NCI-H2196 treated with DMSO at 0.1 percent for 48 hours (cell line): Measurements from ENCODE around the gene TRIP10.
"Not testable (repeated sequence)": the region's sequence is repeated elsewhere in the genome, so short reads cannot be mapped to it uniquely, and the experiment has no call there.

ENCODE experiments used
- DNase-seq: peaks from one replicate; lab custom pipeline; 2025; ENCODE audit not compliant: unreplicated experiment; lab: John Stamatoyannopoulos, UW

Gene TRIP10, protein sequence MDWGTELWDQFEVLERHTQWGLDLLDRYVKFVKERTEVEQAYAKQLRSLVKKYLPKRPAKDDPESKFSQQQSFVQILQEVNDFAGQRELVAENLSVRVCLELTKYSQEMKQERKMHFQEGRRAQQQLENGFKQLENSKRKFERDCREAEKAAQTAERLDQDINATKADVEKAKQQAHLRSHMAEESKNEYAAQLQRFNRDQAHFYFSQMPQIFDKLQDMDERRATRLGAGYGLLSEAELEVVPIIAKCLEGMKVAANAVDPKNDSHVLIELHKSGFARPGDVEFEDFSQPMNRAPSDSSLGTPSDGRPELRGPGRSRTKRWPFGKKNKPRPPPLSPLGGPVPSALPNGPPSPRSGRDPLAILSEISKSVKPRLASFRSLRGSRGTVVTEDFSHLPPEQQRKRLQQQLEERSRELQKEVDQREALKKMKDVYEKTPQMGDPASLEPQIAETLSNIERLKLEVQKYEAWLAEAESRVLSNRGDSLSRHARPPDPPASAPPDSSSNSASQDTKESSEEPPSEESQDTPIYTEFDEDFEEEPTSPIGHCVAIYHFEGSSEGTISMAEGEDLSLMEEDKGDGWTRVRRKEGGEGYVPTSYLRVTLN

DNA sequence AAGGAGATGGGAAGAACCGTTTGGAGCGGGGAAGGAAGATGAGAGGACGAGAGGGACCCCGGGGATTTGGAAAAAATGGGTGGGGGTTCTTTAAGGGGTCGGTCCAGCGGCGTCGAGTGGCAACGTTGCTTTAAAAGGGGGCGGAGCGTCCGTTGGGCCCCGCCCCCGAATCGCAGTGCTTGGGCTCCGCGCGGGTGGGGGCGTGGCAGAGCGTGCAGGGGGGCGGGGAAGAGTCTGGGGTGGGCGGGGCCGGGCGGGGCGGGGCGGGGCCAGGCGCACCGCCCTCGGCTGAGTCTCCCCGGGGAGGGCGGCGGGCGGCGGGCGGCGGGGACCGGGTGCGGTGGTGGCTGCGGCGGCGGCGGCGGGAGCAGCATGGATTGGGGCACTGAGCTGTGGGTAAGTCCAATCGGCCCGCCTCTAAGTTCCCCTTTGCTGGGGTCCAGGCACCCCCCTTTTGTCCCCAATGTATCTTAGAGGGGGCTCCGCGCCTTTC, at the start of gene TRIP10:
Gene TRIP10 (plus strand): TSS at position 291 of the 493 bp plus-strand sequence. CDS start 82 bp downstream, at position 373.
- peak; percentile 74 for DNase-seq

DNA sequence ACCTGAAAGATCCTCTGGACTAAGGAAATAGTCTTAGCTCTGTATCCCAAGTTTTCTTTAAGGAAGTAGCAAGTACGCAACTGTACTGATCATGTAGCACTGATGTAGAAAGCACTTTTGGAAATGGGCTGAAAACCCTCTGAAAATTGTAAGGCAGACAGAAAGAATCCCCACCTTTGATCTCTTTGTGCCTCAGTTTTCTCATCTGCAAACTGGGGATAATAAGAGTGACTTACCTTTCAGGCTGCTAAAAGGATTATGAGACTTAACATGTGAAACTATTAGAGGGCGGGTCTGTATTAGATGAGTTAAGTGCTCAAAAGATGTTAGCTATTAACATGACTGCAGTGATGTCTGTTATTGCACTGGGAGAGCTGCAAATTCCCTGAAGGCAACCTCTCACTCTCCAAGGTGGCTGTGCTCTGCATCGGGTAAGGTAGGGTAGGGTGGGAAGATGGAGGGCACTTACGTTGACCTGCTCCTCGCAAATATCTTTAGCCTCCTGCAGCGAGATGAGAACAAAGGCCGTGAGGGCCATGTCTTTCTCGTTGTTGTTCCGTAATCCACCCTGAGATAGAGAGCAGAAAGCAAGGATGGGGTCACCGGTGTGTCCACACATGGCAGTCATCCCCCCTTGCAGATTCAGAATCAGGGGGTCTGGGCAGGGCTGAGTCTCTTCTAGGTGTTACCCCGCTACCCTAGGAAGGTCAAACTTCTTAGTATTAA, 49.2 kb upstream of the TRIP10 start:
- DNase-seq = no peak

DNA sequence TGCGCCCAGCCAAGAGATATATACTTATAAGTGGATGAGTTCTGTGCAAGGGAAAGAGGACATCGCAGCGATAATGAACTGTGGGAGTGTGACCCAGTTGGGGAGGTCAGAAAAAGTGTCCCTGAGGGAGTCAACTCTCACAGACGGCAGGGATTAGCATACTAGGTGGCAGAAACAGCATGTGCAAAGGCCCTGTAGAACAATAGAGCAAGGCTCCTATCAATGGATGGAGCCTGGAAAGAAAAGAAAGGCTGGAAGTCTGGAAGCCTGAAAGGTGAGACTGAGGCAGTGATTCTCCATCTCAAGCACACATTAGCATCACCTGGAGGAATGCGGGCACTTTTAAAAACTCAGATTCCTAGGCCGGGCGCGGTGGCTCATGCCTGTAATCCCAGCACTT, 48.1 kb upstream of the TRIP10 start:
- no peak for DNase-seq

DNA sequence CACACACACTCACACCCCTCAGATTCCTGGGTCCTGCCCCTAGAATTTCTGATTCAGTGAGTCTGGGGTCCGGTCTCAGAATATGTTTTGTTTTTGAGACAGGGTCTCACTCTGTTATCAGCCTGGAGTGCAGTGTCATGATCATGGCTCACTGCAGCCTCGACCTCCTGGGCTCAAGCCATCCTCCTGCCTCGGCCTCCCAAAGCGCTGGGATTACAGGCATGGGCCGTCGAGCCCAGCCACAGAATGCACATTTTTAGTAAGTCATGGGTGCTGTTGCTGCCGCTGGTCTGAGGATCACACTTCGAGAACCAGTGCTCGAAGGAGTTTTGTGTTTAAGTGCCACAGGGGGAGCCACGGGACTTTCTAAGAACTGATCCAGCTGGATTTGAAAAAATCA, 47.5 kb upstream of the TRIP10 start:
- DNase-seq = no peak

DNA sequence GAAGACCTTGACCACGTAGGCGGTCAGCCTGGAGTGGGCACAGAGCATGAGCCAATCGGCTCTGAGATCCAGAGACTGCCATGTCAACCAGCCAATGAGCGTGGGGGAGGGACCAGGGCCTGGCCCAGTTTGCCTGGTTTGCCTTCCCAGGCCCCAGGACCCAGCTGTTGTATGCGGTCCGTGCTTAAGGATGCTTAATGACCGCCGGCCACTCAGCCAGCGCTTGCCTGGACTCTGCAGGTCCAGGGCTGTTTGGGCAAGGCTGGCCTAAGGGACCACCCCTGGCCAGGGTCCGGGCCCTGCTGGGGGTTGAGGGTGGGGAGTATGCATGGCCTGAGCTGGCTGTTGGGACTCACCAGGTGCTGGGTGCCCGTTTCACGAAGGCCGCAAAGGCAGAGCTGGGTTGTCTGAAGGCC, 46.4 kb upstream of the TRIP10 start:
- DNase-seq = no peak

DNA sequence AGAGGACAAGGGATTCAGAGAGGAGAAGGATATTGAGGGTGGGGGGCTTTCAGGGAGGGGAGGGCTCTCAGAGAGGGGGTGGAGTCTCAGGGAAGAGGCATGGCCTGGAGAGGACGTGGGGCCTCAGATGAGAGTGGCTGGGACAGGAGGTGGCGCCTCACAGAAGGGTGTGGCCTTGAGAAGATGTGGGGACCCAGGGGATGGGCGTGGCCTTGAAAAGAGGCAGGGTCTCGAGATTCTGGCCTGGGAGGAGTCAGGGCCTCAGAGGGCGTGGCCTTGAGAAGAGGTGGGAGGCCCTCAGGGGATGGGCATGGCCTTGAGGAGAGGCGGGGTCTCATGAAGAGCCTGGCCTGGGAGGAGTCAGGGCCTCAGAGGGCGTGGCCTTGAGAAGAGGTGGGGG, 45.8 kb upstream of the TRIP10 start:
- no peak for DNase-seq

DNA sequence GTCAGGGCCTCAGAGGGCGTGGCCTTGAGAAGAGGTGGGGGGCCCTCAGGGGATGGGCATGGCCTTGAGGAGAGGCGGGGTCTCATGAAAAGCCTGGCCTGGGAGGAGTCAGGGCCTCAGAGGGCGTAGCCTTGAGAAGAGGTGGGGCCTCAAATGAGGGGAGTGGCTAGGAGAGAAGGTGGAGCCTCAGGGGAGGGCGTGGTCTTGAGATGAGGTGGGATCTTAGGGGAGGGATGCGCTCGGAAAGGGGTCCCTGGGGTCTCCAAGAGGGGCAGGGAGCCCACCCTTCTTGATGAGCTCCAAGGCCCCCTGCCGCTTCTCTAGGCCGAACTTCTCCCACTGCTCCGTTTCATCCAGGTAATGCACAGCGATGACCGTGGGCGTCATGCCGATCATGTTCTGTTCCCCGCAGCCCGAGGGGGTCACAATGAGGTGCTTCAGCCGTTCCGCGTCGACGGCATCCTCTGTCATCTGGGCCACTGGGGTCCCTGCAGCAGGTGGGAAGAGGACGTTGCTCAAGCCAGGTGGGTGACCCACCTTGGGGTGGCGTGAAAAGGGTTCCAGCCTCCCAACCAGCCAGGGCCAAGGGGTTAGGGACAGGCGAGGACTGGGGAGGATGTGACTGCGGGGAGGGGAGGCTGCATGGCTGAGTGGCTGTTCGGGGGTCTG, 45.2 kb upstream of the TRIP10 start:
- no peak for DNase-seq

DNA sequence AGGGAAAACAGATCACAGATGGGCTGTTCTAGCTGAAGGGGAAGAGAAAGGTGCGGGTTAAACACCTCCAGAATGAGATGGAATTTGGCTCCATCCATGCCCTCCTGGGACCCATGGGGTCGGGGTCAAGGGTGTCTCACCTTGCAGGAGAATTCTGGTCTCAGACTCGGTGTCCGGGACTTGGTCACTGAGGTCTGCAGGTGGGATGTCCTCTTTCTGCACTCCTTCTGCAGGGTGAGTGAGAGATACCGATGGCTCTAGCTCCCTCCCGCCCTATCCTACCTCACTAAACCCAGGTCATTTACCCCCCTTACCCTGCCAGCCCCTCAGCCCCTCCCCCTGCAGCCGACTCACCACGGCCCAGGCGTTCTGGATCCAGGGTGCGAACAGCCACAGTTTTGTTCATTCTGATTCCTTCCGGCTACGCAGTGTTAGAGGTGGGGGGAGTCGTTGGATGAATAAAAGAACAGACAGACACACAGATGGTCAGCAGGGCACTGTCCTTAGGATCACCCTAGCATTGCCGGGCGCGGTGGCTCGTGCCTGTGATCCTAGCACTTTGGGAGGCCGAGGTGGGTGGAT, 43.1 kb upstream of the TRIP10 start:
- no peak for DNase-seq

DNA sequence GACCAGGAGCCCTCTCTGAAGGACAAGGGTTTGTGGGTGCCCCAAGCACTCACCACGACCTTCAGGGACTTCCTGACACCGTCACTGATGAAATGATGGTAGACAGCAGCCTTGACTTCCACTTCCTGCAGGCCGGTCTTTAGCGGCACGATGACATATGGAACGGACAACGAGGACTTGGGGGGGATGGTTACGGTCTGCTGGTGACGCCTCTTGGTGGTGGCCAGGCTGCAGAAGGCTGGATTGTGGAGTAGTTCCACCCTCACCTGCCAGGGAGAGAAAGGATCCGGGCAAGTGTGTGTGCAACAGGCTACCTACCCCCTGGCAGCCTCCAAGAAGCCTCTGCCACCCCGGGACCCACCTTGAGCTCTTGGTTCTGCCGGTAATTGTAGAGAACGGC, 42.2 kb upstream of the TRIP10 start:
- no peak for DNase-seq

DNA sequence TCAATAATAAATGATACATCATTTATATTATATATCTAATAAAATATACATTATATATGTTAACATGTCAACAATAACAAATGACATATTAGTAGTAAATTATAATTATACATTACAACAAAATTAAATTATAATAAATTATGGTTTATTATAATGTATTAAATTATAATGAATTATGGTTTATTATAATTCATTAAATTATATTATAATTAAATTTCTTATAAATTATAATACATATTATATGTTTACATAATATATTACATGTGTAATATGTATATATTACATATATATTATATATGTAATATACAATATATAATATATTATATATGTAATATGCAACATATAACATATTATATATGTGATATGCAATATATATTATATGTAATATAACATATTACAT, 39.5 kb upstream of the TRIP10 start:
- no peak for DNase-seq

DNA sequence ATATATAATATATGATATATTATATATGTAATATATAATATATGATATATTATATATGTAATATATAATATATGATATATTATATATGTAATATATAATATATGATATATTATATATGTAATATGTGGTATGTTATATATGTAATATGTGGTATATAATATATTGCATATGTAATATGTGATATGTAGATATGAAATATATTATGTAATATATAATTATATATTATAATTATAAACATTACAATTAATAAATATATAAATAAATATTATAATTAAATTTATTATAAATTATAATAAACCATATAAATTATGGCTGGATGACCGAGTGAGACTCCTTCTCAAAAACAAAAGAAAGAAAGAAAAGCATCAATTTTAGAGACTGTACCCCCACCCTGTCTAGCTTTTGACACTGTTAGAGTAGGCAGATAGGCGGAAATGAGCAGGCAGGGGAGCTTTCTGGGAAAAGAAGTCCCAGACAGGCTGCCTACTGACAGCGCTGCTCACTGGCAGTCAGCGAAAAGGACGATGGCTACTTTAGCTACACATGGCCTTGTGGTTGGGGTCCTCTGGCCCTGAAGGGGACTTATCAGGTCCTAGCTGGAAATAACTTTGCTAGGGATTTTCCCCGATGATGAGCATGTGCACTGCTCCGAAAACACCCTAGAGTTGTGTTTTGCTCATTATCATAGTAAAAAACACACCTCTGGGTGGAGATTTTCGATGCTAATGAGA, 38.7 kb upstream of the TRIP10 start:
- DNase-seq = no peak

DNA sequence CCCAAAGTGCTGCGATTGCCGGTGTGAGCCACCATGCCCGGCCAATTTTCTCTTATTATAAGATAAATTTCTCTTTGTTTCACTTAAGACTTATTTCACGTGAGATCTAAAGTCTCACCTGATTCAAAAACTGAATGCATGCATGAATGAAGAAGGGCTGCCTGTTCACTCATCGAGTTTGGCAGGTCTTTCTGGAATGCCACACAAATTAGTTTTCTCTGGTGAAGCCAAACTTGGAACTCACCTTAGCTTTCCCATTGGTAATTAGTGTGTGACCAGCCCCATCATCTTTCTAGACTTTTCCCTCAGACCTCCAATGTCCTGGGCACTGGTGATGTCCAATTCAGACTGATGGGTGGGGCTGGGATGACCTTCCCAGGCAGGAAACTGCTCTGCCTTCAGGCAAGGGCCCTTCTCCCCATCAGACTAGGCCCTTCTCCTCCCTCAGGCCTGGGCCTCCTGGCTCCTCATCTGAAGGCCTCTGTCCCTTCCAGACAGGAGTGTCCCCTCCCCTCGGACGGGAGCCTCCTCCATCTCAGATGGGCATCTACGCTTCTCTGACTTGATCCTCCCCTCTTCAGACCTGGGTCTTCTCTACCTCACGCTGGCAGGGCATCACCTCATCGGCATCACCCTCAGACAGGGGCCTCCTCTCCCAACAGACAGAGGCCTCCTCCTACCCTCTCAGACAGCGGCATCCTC, 33.4 kb upstream of the TRIP10 start:
- DNase-seq = no peak

DNA sequence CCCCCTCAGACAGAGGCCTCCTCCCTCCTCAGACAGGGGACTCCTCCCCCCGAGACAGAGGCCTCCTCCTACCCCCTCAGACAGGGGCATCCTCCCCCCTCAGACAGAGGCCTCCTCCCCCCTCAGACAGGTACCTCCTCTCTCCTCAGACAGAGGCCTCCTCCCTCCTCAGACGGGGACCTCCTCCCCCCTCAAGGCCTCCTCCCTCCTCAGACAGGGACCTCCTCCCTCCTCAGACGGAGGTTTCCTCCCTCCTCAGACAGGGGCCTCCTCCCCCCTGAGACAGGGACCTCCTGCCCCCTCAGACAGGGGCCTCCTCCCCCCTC, 32.9 kb upstream of the TRIP10 start:
- DNase-seq = no peak

DNA sequence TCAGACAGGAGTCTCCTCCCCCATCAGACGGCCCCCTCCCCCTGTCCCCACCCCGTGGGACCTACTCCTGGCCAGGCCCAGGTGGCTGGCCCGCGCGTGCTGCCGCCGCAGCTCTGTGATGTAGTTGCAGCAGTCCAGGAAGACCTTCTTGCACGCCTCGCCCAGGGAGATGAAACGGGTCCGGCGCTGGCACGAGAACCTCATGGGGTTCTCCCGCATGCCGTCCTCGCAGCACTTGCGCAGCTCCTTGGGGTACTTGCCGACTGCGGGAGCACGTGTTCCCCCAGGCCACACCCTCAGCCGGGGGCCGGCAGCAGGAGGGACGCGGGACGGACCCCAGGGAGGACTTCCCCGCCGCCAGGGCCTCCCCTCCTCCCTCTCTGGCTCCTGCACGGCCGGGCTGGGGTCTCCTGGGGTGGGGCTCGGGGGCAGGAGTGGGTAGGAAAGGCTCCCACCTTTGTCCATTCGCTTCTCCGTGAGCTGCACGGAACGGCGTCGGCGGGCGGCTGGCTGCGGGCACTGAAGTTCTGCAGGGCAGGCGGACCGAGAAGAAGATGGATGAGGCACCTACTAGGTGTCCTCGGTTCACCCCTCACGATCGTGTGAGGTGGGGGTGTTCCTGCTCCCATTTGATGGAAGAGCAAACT, 32.3 kb upstream of the TRIP10 start:
- no peak for DNase-seq

DNA sequence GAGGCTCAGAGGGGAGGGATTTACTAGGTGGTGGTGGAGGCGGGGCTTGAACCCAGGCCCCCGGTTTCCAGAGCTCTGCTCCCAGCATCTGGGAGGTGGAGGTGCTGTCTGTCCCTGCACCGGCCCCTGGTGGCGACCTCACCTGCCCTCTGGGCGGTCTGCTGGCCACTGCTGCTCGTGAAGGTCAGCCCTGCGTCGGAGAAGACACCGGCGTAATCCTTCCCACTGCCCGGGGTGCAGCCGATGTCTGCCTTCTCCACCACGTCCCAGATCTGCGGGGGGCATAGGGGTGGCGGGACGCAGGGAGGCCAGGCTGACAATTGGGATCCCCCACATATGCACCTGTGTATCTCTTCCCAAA, 31.8 kb upstream of the TRIP10 start:
- no peak for DNase-seq

DNA sequence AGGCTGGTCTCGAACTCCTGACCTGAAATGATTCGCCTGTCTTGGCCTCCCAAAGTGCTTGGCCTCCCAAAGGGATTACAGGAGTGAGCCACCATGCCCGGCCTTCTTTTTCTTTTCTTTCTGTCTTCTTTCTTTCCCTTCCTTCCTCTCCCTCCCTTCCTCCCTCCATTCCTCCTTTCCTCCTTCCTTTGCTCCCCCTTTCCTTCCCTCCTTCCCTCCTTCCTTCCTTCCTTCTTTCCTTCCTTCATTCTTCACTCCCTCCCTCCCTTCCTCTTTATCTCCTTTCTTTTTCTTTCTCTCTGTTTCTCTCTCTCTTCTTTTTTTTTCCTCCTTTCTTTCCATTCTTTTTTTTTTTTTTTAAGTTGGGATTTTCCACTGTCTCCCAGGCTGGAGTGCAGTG, 31.1 kb upstream of the TRIP10 start:
- no peak for DNase-seq

DNA sequence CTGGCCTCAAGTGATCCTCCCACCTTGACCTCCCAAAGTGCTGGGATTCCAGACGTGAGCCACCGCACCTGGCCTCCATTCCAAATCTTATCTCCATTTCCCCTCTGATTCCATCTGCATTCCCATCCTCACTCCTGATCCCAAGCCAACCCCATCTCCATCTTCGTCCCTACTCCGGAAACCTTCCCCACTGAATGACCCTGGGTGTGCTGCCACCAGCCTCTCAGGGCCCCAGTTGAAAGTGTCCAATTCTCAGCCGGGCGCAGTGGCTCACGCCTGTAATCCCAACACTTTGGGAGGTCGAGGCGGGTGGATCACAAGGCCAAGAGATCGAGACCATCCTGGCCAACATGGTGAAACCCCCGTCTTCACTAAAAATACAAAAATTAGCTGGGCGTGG, 30.6 kb upstream of the TRIP10 start:
- DNase-seq = not testable (repeated sequence)

DNA sequence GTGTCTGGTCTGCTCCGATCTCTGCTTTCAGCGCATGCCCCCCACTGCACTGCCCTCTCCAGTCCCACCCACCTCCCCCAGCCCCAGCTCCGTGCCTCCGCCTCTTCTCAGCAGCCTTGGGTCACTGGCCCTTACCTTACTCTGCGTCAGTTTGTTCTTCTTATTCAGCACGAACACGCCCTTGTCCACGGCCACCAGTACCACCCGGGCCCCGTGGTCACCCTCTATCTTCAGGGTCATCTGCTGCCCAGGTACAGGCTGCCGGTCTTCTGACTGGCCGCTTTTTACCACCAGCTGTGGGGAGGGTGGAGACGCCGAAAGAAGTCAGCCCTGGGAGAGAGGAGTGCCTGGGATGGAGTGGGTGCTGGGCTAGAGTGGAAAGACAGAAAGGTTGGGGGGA, 29.9 kb upstream of the TRIP10 start:
- no peak for DNase-seq

DNA sequence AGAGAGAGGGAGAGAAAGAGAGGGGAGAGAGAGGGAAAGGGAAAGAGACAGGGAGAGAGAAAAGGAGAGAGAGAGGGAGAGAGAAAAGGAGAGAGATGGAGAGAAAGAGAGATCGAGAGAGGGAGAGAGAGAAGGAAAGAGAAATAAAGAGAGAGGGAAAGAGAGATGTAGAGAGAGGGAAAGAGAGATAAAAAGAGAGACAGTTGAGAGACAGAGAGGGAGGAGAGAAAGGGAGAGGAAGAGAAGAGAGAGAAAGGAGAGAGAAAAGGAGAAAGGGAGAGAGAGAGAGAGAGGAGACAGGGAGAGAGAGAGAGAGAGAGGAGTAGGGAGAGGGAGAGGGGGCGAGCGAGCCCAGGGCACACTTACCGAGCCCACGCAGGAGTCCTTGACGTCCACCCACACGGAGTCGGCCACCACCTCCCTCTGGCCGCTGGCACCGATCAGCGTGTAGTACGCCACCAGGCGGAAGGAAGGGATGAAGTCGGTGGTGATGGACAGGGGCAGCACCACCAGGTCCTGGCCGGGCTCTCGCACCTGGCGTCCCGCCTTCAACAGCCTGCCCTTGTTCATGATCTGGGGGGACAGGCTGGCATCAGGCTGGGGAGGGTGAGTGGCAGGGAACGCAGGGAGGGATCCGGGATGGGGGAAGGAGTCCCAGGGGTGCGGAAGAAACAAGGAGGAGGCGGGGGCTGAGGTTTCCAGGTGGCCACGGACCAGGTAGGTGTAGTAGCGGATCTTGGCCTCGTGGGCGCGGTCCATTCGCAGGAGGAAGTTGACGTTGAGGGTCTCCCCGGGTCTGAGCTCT, 29.0 kb upstream of the TRIP10 start:
- DNase-seq = no peak
